Measurements from ENCODE around the gene OLFML2A. TPM values are rescaled to one million over a fixed set of nuclear protein-coding genes. Genes with fewer than 3 reads are reported as not detected.
"Not testable (repeated sequence)": the region's sequence is repeated elsewhere in the genome, so short reads cannot be mapped to it uniquely, and the experiment has no call there.

The OLFML2A gene
- polyA plus RNA-seq, result 1 to 10 TPM; 1.7 to 5.4 (median 3.7) TPM

- H3K27ac ChIP-seq (ENCODE audit: low read depth, low read length), result no peak within 1 kb of the TSS
These were observed at the start of gene OLFML2A for GRCh38 chr9:124776954-124777648. OLFML2A (plus strand) TSS chr9:124777133; CDS start chr9:124777271, 138 bp downstream.

GRCh38 chr9:124730772-124731171 lies 46.2 kb upstream of the OLFML2A start:
- no peak overlapping the region for H3K27ac ChIP-seq (ENCODE audit: low read depth, low read length)
- 93 to 96% (median 94%) methylated on average over 2 of the region's 2 CpGs for WGBS, 3 donors

More at GRCh38 chr9:124776954-124777648, at the start of gene OLFML2A:
- 2% methylated on average over 70 to 87 of the region's 87 CpGs for WGBS, 3 donors

- no peak overlapping the region for H3K27ac ChIP-seq (ENCODE audit: low read depth, low read length)
- WGBS, 3 donors, result 57 to 83% (median 82%) methylated on average over 14 of the region's 14 CpGs
These were observed 42.8 kb upstream of the OLFML2A start for GRCh38 chr9:124733964-124734740.

- 82 to 91% (median 88%) methylated on average over 7 of the region's 7 CpGs for WGBS, 3 donors
- not testable (repeated sequence) for H3K27ac ChIP-seq (ENCODE audit: low read depth, low read length)
These were observed 42.2 kb upstream of the OLFML2A start for GRCh38 chr9:124734741-124735083.

- no peak overlapping the region for H3K27ac ChIP-seq (ENCODE audit: low read depth, low read length)
These were observed 41.8 kb upstream of the OLFML2A start for GRCh38 chr9:124735121-124735520.

GRCh38 chr9:124738075-124738474 lies 38.9 kb upstream of the OLFML2A start:
- 97 to 99% (median 97%) methylated on average over 7 of the region's 7 CpGs for WGBS, 3 donors

GRCh38 chr9:124739360-124739759 lies 37.6 kb upstream of the OLFML2A start:
- WGBS, 3 donors, result 64 to 95% (median 89%) methylated on average over 2 of the region's 2 CpGs
- no peak overlapping the region for H3K27ac ChIP-seq (ENCODE audit: low read depth, low read length)

More at GRCh38 chr9:124738075-124738474, 38.9 kb upstream of the OLFML2A start:
- H3K27ac ChIP-seq (ENCODE audit: low read depth, low read length), result not testable (repeated sequence)

GRCh38 chr9:124741149-124741548 lies 35.8 kb upstream of the OLFML2A start:
- H3K27ac ChIP-seq (ENCODE audit: low read depth, low read length), result no peak overlapping the region
- WGBS, 3 donors, result 93 to 97% (median 94%) methylated on average over 4 of the region's 4 CpGs

GRCh38 chr9:124741662-124742061 lies 35.3 kb upstream of the OLFML2A start:
- 68 to 70% (median 69%) methylated on average over 4 of the region's 4 CpGs for WGBS, 3 donors

GRCh38 chr9:124742940-124743339 lies 34.0 kb upstream of the OLFML2A start:
- no peak overlapping the region for H3K27ac ChIP-seq (ENCODE audit: low read depth, low read length)

More at GRCh38 chr9:124741662-124742061, 35.3 kb upstream of the OLFML2A start:
- no peak overlapping the region for H3K27ac ChIP-seq (ENCODE audit: low read depth, low read length)

GRCh38 chr9:124743686-124744348 lies 33.1 kb upstream of the OLFML2A start:
- H3K27ac ChIP-seq (ENCODE audit: low read depth, low read length), result no peak overlapping the region
- 83 to 87% (median 86%) methylated on average over 5 of the region's 5 CpGs for WGBS, 3 donors

GRCh38 chr9:124747065-124747464 lies 29.9 kb upstream of the OLFML2A start:
- WGBS, 3 donors, result 82 to 90% (median 85%) methylated on average over 4 of the region's 4 CpGs
- H3K27ac ChIP-seq (ENCODE audit: low read depth, low read length), result no peak overlapping the region

- WGBS, 3 donors, result 64 to 93% (median 90%) methylated on average over 3 of the region's 3 CpGs
- H3K27ac ChIP-seq (ENCODE audit: low read depth, low read length), result no peak overlapping the region
These were observed 27.6 kb upstream of the OLFML2A start for GRCh38 chr9:124749284-124749683.

- WGBS, 3 donors, result 70 to 82% (median 79%) methylated on average over 2 of the region's 2 CpGs
- no peak overlapping the region for H3K27ac ChIP-seq (ENCODE audit: low read depth, low read length)
These were observed 27.2 kb upstream of the OLFML2A start for GRCh38 chr9:124749781-124750180.

GRCh38 chr9:124752967-124753366 lies 24.0 kb upstream of the OLFML2A start:
- 68 to 90% (median 83%) methylated on average over 1 of the region's 1 CpG for WGBS, 3 donors
- H3K27ac ChIP-seq (ENCODE audit: low read depth, low read length), result no peak overlapping the region

GRCh38 chr9:124754289-124754688 lies 22.6 kb upstream of the OLFML2A start:
- 28 to 40% (median 29%) methylated on average over 4 of the region's 4 CpGs for WGBS, 3 donors
- no peak overlapping the region for H3K27ac ChIP-seq (ENCODE audit: low read depth, low read length)

- no peak overlapping the region for H3K27ac ChIP-seq (ENCODE audit: low read depth, low read length)
- 43 to 70% (median 70%) methylated on average over 3 of the region's 3 CpGs for WGBS, 3 donors
These were observed 21.9 kb upstream of the OLFML2A start for GRCh38 chr9:124755061-124755460.

GRCh38 chr9:124756011-124756410 lies 20.9 kb upstream of the OLFML2A start:
- WGBS, 3 donors, result 37 to 95% (median 92%) methylated on average over 2 of the region's 2 CpGs
- H3K27ac ChIP-seq (ENCODE audit: low read depth, low read length), result no peak overlapping the region

- WGBS, 3 donors, result 19 to 40% (median 30%) methylated on average over 6 of the region's 6 CpGs
- no peak overlapping the region for H3K27ac ChIP-seq (ENCODE audit: low read depth, low read length)
These were observed 19.3 kb upstream of the OLFML2A start for GRCh38 chr9:124757616-124758015.
